ENCODE results near the gene FBXL7.

FBXL7 gene

GRCh38 chr5:15731699-15732098 is 231.7 kb downstream of the FBXL7 start:
- H3K79me2 ChIP-seq (ENCODE audit: insufficient read depth, low read length) = no peaks in the 10 kb centered on the region
- H3K4me2 ChIP-seq (ENCODE audit: low read length) = no peak overlapping the region
- no peaks in the 10 kb centered on the region for H3K27me3 ChIP-seq (ENCODE audit: insufficient read depth, low read length)
- no peak overlapping the region for H3K9ac ChIP-seq (ENCODE audit: low read length)
- no peaks in the 10 kb centered on the region for H3F3A ChIP-seq (ENCODE audit: insufficient read depth, low read length)
- no peaks in the 10 kb centered on the region for H3K36me3 ChIP-seq (ENCODE audit: insufficient read depth, low read length)
- no peaks in the 10 kb centered on the region for H4K20me1 ChIP-seq (ENCODE audit: insufficient read depth, low read length)
- no peak overlapping the region for H3K27ac ChIP-seq (ENCODE audit: low read depth, low read length, poor library complexity, severe bottlenecking)
- no peaks in the 10 kb centered on the region for H3K9me2 ChIP-seq (ENCODE audit: low read depth, low read length)
- no peak overlapping the region for H2AFZ ChIP-seq (ENCODE audit: low read length)
- TF ChIP-seq EZH2 (IDR thresholded peaks at IDR 0.05; ENCODE audit: borderline replicate concordance, low read length) = no peak
- TF ChIP-seq, protein P1, sequence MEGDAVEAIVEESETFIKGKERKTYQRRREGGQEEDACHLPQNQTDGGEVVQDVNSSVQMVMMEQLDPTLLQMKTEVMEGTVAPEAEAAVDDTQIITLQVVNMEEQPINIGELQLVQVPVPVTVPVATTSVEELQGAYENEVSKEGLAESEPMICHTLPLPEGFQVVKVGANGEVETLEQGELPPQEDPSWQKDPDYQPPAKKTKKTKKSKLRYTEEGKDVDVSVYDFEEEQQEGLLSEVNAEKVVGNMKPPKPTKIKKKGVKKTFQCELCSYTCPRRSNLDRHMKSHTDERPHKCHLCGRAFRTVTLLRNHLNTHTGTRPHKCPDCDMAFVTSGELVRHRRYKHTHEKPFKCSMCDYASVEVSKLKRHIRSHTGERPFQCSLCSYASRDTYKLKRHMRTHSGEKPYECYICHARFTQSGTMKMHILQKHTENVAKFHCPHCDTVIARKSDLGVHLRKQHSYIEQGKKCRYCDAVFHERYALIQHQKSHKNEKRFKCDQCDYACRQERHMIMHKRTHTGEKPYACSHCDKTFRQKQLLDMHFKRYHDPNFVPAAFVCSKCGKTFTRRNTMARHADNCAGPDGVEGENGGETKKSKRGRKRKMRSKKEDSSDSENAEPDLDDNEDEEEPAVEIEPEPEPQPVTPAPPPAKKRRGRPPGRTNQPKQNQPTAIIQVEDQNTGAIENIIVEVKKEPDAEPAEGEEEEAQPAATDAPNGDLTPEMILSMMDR (IDR thresholded peaks at IDR 0.05; ENCODE audit: low read length) = no peak
- H3K4me3 ChIP-seq (ENCODE audit: low read depth, low read length, poor library complexity, severe bottlenecking) = no peak overlapping the region
- H3K9me3 ChIP-seq (ENCODE audit: low read length) = no peaks in the 10 kb centered on the region
- H3K4me1 ChIP-seq (ENCODE audit: insufficient read depth, low read length, severe bottlenecking) = no peaks in the 10 kb centered on the region

DNA sequence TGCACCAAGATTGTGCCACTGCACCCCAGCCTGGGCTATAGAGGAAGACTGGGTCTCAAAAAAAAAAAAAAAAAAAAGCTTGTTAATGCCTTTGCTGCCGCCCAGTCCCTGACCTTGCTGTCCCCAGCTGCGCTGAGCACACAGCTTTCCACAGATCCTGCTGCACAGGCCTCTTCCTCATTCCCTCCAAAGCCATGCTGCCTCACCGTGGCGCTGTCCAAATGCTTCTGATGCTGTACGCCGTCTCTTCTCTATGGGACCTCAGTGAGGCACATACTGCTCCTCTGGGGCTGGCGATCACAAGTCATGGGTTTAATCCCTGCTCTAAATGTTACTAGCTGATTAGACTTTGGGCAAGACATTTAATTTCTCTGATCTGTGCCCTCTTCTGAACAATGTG is 234.1 kb downstream of the FBXL7 start:
- no peaks in the 10 kb centered on the region for H3K79me2 ChIP-seq (ENCODE audit: insufficient read depth, low read length)
- H3K27me3 ChIP-seq (ENCODE audit: insufficient read depth, low read length) = no peaks in the 10 kb centered on the region
- H3K9me3 ChIP-seq (ENCODE audit: low read length) = no peaks in the 10 kb centered on the region
- no peaks in the 10 kb centered on the region for H3K4me1 ChIP-seq (ENCODE audit: insufficient read depth, low read length, severe bottlenecking)
- TF ChIP-seq, protein P1 (IDR thresholded peaks at IDR 0.05; ENCODE audit: low read length) = no peak
- TF ChIP-seq EZH2 (IDR thresholded peaks at IDR 0.05; ENCODE audit: borderline replicate concordance, low read length) = no peak
- H3K9ac ChIP-seq (ENCODE audit: low read length) = no peak overlapping the region
- no peak overlapping the region for H3K4me3 ChIP-seq (ENCODE audit: low read depth, low read length, poor library complexity, severe bottlenecking)
- H3F3A ChIP-seq (ENCODE audit: insufficient read depth, low read length) = no peaks in the 10 kb centered on the region
- H2AFZ ChIP-seq (ENCODE audit: low read length) = no peak overlapping the region
- no peaks in the 10 kb centered on the region for H3K36me3 ChIP-seq (ENCODE audit: insufficient read depth, low read length)
- no peak overlapping the region for H3K27ac ChIP-seq (ENCODE audit: low read depth, low read length, poor library complexity, severe bottlenecking)
- H4K20me1 ChIP-seq (ENCODE audit: insufficient read depth, low read length) = no peaks in the 10 kb centered on the region
- no peaks in the 10 kb centered on the region for H3K9me2 ChIP-seq (ENCODE audit: low read depth, low read length)
- H3K4me2 ChIP-seq (ENCODE audit: low read length) = no peak overlapping the region

DNA sequence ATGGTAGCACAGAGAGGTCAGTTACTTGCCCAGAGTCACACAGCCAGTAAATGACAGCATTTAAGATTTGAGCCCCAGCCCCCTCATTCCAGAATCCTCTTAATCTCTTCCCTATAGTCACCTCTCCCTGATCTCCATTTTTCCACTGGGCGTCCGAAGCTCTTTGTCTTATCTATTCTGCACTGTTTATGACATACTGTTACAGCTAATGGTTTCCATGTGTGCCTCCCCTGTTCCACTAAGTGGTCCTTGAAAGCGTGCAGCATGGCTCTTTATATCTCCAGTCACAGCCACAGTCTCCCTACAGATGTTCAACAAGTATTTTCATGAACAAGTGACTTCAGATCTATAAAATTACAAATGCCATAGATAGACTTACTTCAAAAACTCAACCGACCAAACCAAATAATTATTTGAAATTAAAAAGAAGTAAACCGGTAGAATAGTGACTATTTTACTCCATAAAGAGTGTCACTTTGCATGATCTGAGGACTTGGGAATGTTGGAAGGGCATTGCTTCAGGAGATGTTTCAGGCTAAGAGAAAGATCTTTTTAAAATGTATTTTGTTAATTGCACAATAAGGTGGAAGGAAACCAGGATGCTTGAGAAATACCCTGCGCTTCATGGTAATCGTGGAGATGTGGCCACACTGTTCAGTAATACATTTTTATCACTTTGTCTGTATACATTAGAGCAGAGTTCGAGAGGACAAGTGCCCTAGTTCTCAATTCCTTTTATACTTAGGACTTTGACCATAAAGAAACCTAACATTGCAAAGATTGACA is 237.2 kb downstream of the FBXL7 start:
- H3K27me3 ChIP-seq (ENCODE audit: insufficient read depth, low read length) = no peaks in the 10 kb centered on the region
- no peaks in the 10 kb centered on the region for H3F3A ChIP-seq (ENCODE audit: insufficient read depth, low read length)
- H3K9ac ChIP-seq (ENCODE audit: low read length) = no peak overlapping the region
- no peak overlapping the region for H3K27ac ChIP-seq (ENCODE audit: low read depth, low read length, poor library complexity, severe bottlenecking)
- TF ChIP-seq, protein P1 (IDR thresholded peaks at IDR 0.05; ENCODE audit: low read length) = no peak
- no peak for TF ChIP-seq EZH2 (IDR thresholded peaks at IDR 0.05; ENCODE audit: borderline replicate concordance, low read length)
- no peaks in the 10 kb centered on the region for H3K9me3 ChIP-seq (ENCODE audit: low read length)
- H3K4me1 ChIP-seq (ENCODE audit: insufficient read depth, low read length, severe bottlenecking) = no peaks in the 10 kb centered on the region
- no peaks in the 10 kb centered on the region for H3K79me2 ChIP-seq (ENCODE audit: insufficient read depth, low read length)
- no peak overlapping the region for H2AFZ ChIP-seq (ENCODE audit: low read length)
- H3K9me2 ChIP-seq (ENCODE audit: low read depth, low read length) = no peaks in the 10 kb centered on the region
- no peaks in the 10 kb centered on the region for H3K36me3 ChIP-seq (ENCODE audit: insufficient read depth, low read length)
- no peak overlapping the region for H3K4me3 ChIP-seq (ENCODE audit: low read depth, low read length, poor library complexity, severe bottlenecking)
- no peak overlapping the region for H3K4me2 ChIP-seq (ENCODE audit: low read length)
- H4K20me1 ChIP-seq (ENCODE audit: insufficient read depth, low read length) = no peaks in the 10 kb centered on the region
